Activated T-helper 17 cell treated with anti-CD3 and anti-CD28 coated beads, Interleukin-2, amount 50 U/mL, for 72 hours (primary cell): ENCODE measurements around the gene NECTIN1. TPM values are rescaled to one million over a fixed set of nuclear protein-coding genes. Genes with fewer than 3 reads are reported as not detected.

Experiments used
- ATAC-seq: fragments of 150-1000 bp; cut with Tn5 transposase; replicated peaks from 2 replicates; pipeline ENCODE4 v1.10.0; 2021; ENCODE audit warnings: mild to moderate bottlenecking, moderate library complexity
- H3K27ac Mint-ChIP-seq: one replicate; pipeline ENCODE4 v1.8.0; 2022; ENCODE audit warnings: mixed read lengths
- H3K27me3 Mint-ChIP-seq: one replicate; pipeline ENCODE4 v1.8.0; 2022; ENCODE audit warnings: mixed read lengths
- H3K36me3 Mint-ChIP-seq: one replicate; pipeline ENCODE4 v1.8.0; 2022; ENCODE audit warnings: low read depth, mild to moderate bottlenecking, mixed read lengths
- H3K4me1 Mint-ChIP-seq: one replicate; pipeline ENCODE4 v1.8.0; 2022; ENCODE audit warnings: mixed read lengths
- H3K4me3 Mint-ChIP-seq: one replicate; pipeline ENCODE4 v1.8.0; 2022; ENCODE audit warnings: mild to moderate bottlenecking, mixed read lengths
- H3K9me3 Mint-ChIP-seq: one replicate; pipeline ENCODE4 v1.8.0; 2022; ENCODE audit warnings: mixed read lengths
- total RNA-seq, 2 donors: library from RNA; stranded (reverse); gene quantifications; one replicate each; pipeline ENCODE4 v1.2.3, GENCODE V29; 2022

The NECTIN1 gene
- total RNA-seq, 2 donors from 2014 or later, result 0.78 to 2.3 TPM

DNA sequence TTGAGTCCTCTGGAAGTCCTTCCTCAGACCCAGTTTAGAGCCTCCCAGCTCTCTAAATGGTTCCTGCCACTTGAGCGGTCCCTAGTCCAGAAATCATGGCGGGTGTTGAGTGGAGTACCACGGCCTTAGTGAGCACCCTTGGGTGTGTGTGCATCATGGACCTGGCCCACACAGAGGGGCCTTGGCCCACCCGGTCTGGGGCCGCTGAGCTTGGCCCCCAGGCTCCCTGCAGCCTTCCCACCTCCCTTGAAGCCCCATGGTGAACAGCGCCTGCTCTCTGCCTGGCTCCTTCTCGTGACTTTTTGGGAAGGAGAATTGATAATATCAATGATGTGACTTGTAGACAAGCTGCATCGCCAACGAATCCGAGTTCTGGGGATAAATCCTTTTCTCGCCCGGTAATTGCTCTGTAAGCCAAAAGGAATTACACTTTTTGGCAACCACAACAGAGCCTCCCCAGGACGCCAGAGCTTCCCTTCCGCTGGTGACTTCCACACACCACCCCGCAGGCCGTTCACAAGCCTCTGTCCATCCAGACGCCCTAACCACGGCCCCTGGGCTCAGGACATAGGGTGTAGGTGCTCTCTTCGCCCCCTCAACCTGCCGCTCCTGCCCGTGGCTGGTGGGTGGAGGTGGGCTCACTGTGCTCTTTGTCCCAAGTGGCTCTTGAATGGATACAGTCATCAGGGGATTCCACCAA, 93.8 kb downstream of the NECTIN1 start:
- H3K27me3 Mint-ChIP-seq, result peaks cover 9% of the 10 kb centered on the region
- H3K4me3 Mint-ChIP-seq, result no peak overlapping the region
- ATAC-seq, result no peak
- no peaks in the 10 kb centered on the region for H3K36me3 Mint-ChIP-seq
- no peaks in the 10 kb centered on the region for H3K9me3 Mint-ChIP-seq
- H3K27ac Mint-ChIP-seq, result no peak overlapping the region
- no peaks in the 10 kb centered on the region for H3K4me1 Mint-ChIP-seq

DNA sequence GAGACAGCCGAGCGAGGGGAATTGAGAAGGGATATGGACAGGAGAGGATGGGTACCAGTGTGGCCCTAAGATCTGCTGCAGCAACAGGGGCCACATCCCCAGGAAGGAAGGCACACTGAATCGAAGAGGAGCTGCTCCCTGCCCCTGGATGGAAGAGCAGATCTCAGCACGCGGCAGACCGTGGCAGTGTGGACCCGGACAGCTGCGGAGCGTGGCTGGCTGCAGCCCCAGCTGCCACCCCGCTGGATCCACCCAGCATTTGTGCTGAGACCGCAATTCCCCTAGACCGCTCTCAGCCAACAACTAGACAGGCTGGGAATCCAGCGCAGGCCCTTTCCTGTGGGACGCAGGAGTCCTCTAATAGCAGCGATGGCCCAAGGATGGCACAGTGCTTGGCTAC, 94.7 kb downstream of the NECTIN1 start:
- no peak for ATAC-seq
- H3K36me3 Mint-ChIP-seq, result no peaks in the 10 kb centered on the region
- no peaks in the 10 kb centered on the region for H3K9me3 Mint-ChIP-seq
- no peaks in the 10 kb centered on the region for H3K4me1 Mint-ChIP-seq
- H3K4me3 Mint-ChIP-seq, result no peak overlapping the region
- no peak overlapping the region for H3K27ac Mint-ChIP-seq
- H3K27me3 Mint-ChIP-seq, result peaks cover 6% of the 10 kb centered on the region

DNA sequence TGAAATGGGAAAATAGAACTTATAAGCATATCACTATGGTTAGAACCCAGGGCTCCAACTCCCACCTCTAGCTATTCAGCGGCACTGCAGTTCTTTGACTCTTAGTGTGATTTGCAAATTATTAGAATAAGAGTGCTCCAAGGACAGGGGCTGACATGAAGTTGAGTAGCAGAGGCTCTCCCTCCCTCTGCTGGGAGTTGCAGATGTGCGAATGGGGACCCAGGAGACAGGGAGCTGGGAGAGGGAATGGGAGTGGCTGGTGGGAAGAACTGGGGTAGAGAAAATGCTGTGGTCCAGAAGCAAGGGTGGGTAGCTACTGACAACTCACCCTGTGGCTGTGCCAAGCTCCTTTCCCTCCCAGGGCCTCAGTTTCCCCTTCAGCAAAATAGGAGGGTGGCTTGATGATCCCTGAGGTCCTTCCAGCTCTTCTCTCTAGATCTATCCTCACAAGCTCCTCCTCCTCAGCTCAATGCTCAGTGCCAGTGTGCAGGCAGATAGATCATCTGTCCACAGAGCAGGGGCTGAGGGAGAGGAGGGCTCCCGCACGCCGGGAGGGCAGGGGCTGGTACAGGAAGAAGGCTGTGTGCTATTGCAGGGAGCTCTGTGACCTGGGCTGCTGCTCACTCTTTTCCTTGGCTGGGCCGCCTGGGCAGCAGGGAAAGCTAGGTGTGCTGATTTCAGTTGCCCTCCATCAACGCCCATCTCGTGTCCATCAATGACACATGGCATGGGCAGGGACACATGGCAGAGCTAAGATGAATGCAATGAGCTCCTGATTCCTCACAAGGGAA, 99.0 kb downstream of the NECTIN1 start:
- no peaks in the 10 kb centered on the region for H3K36me3 Mint-ChIP-seq
- ATAC-seq, result no peak
- H3K4me1 Mint-ChIP-seq, result no peaks in the 10 kb centered on the region
- no peak overlapping the region for H3K4me3 Mint-ChIP-seq
- H3K27ac Mint-ChIP-seq, result no peak overlapping the region
- H3K9me3 Mint-ChIP-seq, result no peaks in the 10 kb centered on the region
- H3K27me3 Mint-ChIP-seq, result peaks cover 15% of the 10 kb centered on the region

DNA sequence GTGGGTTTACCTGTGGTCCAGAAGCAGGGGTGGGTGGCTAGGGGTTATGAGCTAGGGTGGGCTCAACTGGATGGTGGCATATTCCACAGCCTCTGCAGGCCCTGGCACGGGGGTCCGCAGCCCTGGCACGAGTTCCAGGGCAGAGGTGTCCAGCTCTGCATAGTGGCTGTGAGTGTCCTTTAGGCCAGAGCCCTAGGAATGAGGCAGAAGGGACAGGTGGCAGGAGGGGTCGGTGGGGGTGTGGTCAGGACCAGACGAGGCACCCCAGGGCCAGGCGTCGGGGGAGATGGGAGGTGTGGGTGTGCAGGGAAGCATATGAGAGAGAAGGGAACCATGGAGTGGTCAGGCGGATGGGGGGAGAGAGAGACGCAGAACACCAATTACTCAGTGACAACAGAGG, 99.9 kb downstream of the NECTIN1 start:
- Mint-ChIP-seq H3K27ac (no peak overlapping the region), H3K4me3 (no peak overlapping the region), H3K36me3 (no peaks in the 10 kb centered on the region), H3K4me1 (no peaks in the 10 kb centered on the region), H3K27me3 (peaks cover 15% of the 10 kb centered on the region), H3K9me3 (no peaks in the 10 kb centered on the region)
- no peak for ATAC-seq

- H3K36me3 Mint-ChIP-seq, result no peaks in the 10 kb centered on the region
- H3K9me3 Mint-ChIP-seq, result no peaks in the 10 kb centered on the region
- no peak for ATAC-seq
Observed at GRCh38 chr11:119627286-119627685, 101.7 kb downstream of the NECTIN1 start.

DNA sequence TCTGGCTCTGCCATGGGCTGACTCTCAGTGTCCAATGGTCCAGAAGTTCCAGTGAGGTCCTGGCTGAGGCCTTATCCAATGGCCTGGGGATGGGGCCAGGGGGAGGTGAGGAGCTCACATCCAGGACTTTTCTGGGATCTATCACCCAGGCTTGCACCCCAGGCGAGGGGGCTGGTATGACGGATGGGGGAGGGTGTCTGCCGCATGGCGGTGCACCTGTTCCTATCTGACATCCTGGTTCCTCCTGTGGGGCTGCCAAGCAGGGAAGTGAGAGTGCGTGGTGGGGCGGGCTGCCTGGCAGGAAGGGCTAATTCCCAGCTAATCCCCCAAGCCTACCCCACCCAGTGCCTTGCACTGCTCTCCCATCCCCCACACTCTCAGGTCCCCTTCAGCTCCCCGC, 102.1 kb downstream of the NECTIN1 start:
- H3K27me3 Mint-ChIP-seq, result peaks cover 15% of the 10 kb centered on the region
- H3K36me3 Mint-ChIP-seq, result no peaks in the 10 kb centered on the region
- no peaks in the 10 kb centered on the region for H3K9me3 Mint-ChIP-seq
- H3K4me1 Mint-ChIP-seq, result no peaks in the 10 kb centered on the region
- H3K27ac Mint-ChIP-seq, result no peak overlapping the region
- ATAC-seq, result no peak
- H3K4me3 Mint-ChIP-seq, result no peak overlapping the region

More at GRCh38 chr11:119627286-119627685, 101.7 kb downstream of the NECTIN1 start:
- no peak overlapping the region for H3K27ac Mint-ChIP-seq
- no peaks in the 10 kb centered on the region for H3K4me1 Mint-ChIP-seq
- peaks cover 15% of the 10 kb centered on the region for H3K27me3 Mint-ChIP-seq
- no peak overlapping the region for H3K4me3 Mint-ChIP-seq

DNA sequence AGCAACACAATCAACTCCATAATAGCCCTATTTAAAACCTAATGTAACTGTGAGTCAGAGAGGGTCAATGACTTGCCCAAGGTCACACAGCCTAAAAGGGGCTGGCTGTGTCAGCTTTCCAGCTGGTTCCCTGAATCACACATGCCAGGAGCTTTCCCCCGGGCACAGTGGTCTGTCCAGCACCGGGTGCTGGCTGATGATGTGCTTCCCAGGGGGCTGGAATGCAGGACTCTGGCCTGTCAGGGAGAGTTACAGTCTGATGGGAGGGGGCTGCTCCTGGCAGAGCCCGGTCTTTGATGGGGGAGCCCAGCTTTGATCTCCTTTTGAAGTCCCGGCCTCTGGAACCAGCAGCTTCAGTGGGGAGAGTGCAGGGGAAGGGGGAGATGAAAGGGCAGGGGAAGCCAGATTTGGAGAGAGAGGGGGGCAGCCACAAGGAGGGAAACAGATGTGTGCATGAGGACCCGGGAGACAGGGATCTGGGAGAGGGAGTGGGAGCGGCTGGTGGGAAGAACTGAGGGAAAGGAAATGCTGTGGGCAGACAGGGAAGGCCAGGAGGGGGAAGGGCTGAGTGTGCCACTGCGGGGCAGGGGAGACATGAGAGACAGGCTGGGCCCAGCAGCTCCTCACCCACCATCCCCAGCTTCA, 102.7 kb downstream of the NECTIN1 start:
- Mint-ChIP-seq H3K4me3 (no peak overlapping the region), H3K4me1 (no peaks in the 10 kb centered on the region), H3K27me3 (peaks cover 15% of the 10 kb centered on the region), H3K36me3 (no peaks in the 10 kb centered on the region), H3K27ac (no peak overlapping the region), H3K9me3 (no peaks in the 10 kb centered on the region)
- no peak for ATAC-seq

- no peaks in the 10 kb centered on the region for H3K4me1 Mint-ChIP-seq
- ATAC-seq, result no peak
- no peaks in the 10 kb centered on the region for H3K36me3 Mint-ChIP-seq
- H3K27ac Mint-ChIP-seq, result no peak overlapping the region
- H3K4me3 Mint-ChIP-seq, result no peak overlapping the region
- H3K27me3 Mint-ChIP-seq, result peaks cover 13% of the 10 kb centered on the region
- no peaks in the 10 kb centered on the region for H3K9me3 Mint-ChIP-seq
Observed at GRCh38 chr11:119625206-119625978, 103.6 kb downstream of the NECTIN1 start.

- Mint-ChIP-seq H3K9me3 (no peaks in the 10 kb centered on the region), H3K4me1 (no peaks in the 10 kb centered on the region), H3K4me3 (no peak overlapping the region), H3K27me3 (peaks cover 12% of the 10 kb centered on the region), H3K36me3 (no peaks in the 10 kb centered on the region), H3K27ac (no peak overlapping the region)
- no peak for ATAC-seq
Observed at GRCh38 chr11:119624629-119625028, 104.4 kb downstream of the NECTIN1 start.

DNA sequence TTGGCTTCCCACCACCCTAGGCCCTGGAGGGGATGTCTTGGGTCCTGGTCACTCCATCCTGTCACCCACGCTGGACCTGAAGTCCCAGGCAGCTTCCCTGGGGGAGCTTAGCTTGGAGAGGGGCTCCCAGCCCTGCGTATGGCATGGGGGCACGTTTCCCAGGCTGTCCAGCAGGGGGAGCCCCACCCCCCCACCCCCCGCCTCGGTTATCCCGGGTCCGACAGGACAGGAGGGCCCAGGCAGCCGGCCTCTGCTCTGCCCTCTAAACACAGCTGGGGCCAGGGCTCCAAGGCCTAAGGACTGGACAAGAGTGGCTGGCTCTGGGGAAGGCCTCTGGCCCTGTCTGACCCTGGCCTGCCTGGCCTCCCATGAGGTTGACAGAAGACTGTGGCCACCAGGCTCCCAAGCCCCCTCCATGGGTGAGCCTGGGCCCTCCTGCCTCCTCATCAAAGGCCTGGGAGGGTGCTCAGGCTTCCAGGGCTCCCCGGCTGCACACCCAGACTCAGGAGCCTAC, 104.8 kb downstream of the NECTIN1 start:
- no peak overlapping the region for H3K4me3 Mint-ChIP-seq
- no peak for ATAC-seq
- H3K4me1 Mint-ChIP-seq, result no peaks in the 10 kb centered on the region
- peaks cover 14% of the 10 kb centered on the region for H3K27me3 Mint-ChIP-seq
- no peaks in the 10 kb centered on the region for H3K9me3 Mint-ChIP-seq
- no peaks in the 10 kb centered on the region for H3K36me3 Mint-ChIP-seq
- H3K27ac Mint-ChIP-seq, result no peak overlapping the region

DNA sequence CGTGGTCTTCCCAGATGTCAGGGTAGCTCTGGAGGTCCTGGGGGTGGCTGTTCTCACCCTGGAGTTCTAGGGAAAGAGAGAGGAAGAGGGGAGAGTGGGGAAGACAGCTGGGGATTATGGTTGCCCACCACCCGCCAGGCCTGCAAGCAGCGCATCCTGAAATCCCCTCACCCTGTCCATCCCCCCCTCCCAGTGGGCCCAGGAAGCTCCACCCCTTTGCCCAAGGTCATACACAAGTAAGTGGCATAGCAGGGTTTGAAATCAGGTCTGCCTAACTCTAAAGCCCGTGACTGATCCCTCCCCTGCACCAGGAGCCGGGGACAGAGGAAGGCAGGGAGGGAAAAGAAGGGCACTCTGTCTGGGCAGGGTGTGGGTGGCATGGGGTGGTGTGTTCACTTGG, 105.3 kb downstream of the NECTIN1 start:
- H3K27ac Mint-ChIP-seq, result no peak overlapping the region

DNA sequence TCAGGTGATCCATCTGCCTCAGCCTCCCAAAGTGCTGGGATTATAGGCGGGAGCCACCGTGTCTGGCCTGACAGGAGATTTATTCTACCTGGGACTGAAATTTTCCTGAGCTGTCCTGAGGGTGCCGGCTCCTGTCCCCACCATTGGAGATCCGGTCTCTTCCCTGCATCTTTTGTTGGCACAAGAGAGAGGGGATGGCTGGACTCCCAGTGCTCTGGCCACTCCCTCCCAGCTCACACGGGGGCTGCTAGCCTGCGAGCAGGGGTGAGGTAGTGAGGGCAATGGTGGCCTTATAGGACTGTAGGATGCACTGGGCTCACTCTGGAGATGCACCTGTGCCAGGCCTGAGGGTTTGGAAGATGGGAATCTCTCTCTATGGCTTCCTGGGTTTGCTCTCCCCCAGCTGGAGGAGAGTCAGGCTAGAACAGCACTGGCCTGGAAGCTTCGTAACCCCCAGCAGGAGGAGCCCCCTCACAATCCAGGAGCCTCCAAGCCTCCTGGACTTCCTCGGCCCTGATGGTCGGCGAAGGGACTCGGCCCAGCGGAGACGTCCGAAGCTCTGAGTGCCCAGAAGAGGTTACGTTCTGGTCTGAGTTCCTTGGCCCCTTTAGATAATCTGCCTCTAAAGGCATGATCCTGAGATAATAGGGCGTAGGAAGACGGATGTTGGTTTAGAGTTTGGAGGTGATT, 106.4 kb downstream of the NECTIN1 start:
- Mint-ChIP-seq H3K4me3 (no peak overlapping the region), H3K4me1 (no peaks in the 10 kb centered on the region), H3K27ac (no peak overlapping the region), H3K36me3 (no peaks in the 10 kb centered on the region), H3K9me3 (no peaks in the 10 kb centered on the region), H3K27me3 (peaks cover 7% of the 10 kb centered on the region)
- no peak for ATAC-seq

More for the DNA sequence above, 105.3 kb downstream of the NECTIN1 start:
- H3K4me3 Mint-ChIP-seq, result no peak overlapping the region
- no peaks in the 10 kb centered on the region for H3K4me1 Mint-ChIP-seq
- no peak for ATAC-seq
- H3K27me3 Mint-ChIP-seq, result peaks cover 14% of the 10 kb centered on the region
- no peaks in the 10 kb centered on the region for H3K9me3 Mint-ChIP-seq
- H3K36me3 Mint-ChIP-seq, result no peaks in the 10 kb centered on the region

- H3K27me3 Mint-ChIP-seq, result peaks cover 4% of the 10 kb centered on the region
- peaks cover 4% of the 10 kb centered on the region for H3K4me1 Mint-ChIP-seq
- no peak overlapping the region for H3K27ac Mint-ChIP-seq
Observed at GRCh38 chr11:119619665-119620064, 109.3 kb downstream of the NECTIN1 start.

More at GRCh38 chr11:119619665-119620064, 109.3 kb downstream of the NECTIN1 start:
- ATAC-seq, result no peak
- Mint-ChIP-seq H3K36me3 (no peaks in the 10 kb centered on the region), H3K9me3 (no peaks in the 10 kb centered on the region), H3K4me3 (no peak overlapping the region)
